Measurements from ENCODE around the gene CLDN22.

DNA sequence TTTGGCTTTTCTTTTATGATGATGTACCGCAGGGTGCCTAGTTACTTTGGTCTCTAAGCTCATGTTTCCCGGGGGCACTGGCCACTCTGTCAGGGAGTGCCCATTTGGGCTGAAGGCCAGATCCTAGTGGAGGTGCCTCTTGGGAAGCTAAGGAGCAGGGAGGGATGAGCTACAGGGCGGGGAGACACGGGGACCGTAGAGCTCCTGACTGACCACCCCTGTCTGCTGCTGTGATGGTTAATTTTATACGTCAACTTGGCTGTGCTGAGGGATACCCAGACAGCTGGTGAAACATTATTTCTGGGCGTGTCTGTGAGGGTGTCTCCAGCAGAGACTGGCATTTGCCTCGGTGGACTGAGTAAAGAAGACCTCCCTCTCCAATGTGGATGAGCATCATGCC lies 27.1 kb upstream of the CLDN22 start:
- TF ChIP-seq GATAD2B (IDR thresholded peaks at IDR 0.05; ENCODE audit: borderline replicate concordance): no peak
- TF ChIP-seq, protein P1, sequence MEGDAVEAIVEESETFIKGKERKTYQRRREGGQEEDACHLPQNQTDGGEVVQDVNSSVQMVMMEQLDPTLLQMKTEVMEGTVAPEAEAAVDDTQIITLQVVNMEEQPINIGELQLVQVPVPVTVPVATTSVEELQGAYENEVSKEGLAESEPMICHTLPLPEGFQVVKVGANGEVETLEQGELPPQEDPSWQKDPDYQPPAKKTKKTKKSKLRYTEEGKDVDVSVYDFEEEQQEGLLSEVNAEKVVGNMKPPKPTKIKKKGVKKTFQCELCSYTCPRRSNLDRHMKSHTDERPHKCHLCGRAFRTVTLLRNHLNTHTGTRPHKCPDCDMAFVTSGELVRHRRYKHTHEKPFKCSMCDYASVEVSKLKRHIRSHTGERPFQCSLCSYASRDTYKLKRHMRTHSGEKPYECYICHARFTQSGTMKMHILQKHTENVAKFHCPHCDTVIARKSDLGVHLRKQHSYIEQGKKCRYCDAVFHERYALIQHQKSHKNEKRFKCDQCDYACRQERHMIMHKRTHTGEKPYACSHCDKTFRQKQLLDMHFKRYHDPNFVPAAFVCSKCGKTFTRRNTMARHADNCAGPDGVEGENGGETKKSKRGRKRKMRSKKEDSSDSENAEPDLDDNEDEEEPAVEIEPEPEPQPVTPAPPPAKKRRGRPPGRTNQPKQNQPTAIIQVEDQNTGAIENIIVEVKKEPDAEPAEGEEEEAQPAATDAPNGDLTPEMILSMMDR (IDR thresholded peaks at IDR 0.05 in 2 of 3, conservative IDR thresholded peaks at IDR 0.05 in 1 of 3; ENCODE audit: insufficient read depth in 2 of 3, low read depth in 1 of 3, low read length in 3 of 3): no peak
- TF ChIP-seq SRF (CRISPR knock-in tag; IDR thresholded peaks at IDR 0.05): no peak
- TF ChIP-seq ZBTB8A (IDR thresholded peaks at IDR 0.05; ENCODE audit: partially characterized antibody): no peak
- TF ChIP-seq MED1 (CRISPR knock-in tag; IDR thresholded peaks at IDR 0.05; ENCODE audit: borderline replicate concordance): no peak
- TF ChIP-seq PCBP1 (IDR thresholded peaks at IDR 0.05; ENCODE audit: low read depth, low read length, poor library complexity, severe bottlenecking): no peak
- TF ChIP-seq FOS (IDR thresholded peaks at IDR 0.05; ENCODE audit: extremely low read depth, insufficient read length): no peak
- TF ChIP-seq NR2C1 (IDR thresholded peaks at IDR 0.05): no peak
- TF ChIP-seq NR2C1 (tag; IDR thresholded peaks at IDR 0.05): no peak
- TF ChIP-seq EHMT2 (IDR thresholded peaks at IDR 0.05): no peak
- no peak for TF ChIP-seq ZNF224 (CRISPR knock-in tag; IDR thresholded peaks at IDR 0.05)
- TF ChIP-seq LARP7 (IDR thresholded peaks at IDR 0.05): no peak
- TF ChIP-seq, protein P2, sequence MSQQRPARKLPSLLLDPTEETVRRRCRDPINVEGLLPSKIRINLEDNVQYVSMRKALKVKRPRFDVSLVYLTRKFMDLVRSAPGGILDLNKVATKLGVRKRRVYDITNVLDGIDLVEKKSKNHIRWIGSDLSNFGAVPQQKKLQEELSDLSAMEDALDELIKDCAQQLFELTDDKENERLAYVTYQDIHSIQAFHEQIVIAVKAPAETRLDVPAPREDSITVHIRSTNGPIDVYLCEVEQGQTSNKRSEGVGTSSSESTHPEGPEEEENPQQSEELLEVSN (IDR thresholded peaks at IDR 0.05; ENCODE audit: borderline replicate concordance in 1 of 2, extremely low read depth in 1 of 2, insufficient read depth in 1 of 2, insufficient read length in 1 of 2, low read depth in 1 of 2, low read length in 1 of 2, poor library complexity in 1 of 2, severe bottlenecking in 1 of 2): no peak
- no peak for TF ChIP-seq ZFX (CRISPR knock-in tag; IDR thresholded peaks at IDR 0.05)

Data from K562 (cell line).